K562 (cell line): Measurements from ENCODE around the gene CTXND1. TPM values are rescaled to one million over a fixed set of nuclear protein-coding genes. Genes with fewer than 3 reads are reported as not detected.

Experiments used
- ATAC-seq: fragments of 200-7000 bp; cut with Tn5 transposase; 3 replicates; pipeline ENCODE4 v1.9.1; 2020; ENCODE audit warnings: moderate library complexity
- BruUV-seq: library from RNA; stranded (reverse); fragments of 400-500 nt; replicated peaks from 2 replicates; lab custom pipeline; 2021; lab: Mats Ljungman, UMichigan
- CTCF ChIA-PET: fragments of 300-600 bp; formaldehyde crosslinking; extraction: SDS; loops from one replicate; lab custom pipeline; 2021; ENCODE audit warnings: low intra/inter-chr PET ratio; lab: Yijun Ruan, JAX
- POLR2A ChIA-PET: fragments of 300-600, 350-650 bp; sonication (Branson Sonifier 250); formaldehyde crosslinking; extraction: SDS; loops from one replicate; lab custom pipeline; 2021; ENCODE audit warnings: antibody characterized with exemption, inconsistent platforms; lab: Yijun Ruan, JAX
- DNase-seq, 4 experiments: peaks; one replicate each; pipeline versions ENCODE4 v3.0.0 to v3.0.0-alpha.2; 2011 to 2018; ENCODE audit warnings: low spot score in 3 of 4, mixed read lengths in 3 of 4; ENCODE audit errors: extremely low read depth in 1 of 4
- FAIRE-seq: peaks from 2 replicates; lab custom pipeline; 2011; peaks lifted over from hg19 to GRCh38; lab: Jason Lieb, UNC
- H2AFZ ChIP-seq: 2 replicates; pipeline ENCODE4 v1.6.0; 2011; ENCODE audit warnings: low read depth, low read length, control low read depth, inconsistent platforms
- H3K27ac ChIP-seq: fragments of 200-600 bp; 3 replicates; pipeline ENCODE4 v1.8.0; 2011; ENCODE audit warnings: low read depth, mild to moderate bottlenecking, control low read depth, inconsistent platforms, low read length, moderate library complexity, mixed read lengths; ENCODE audit errors: extremely low read depth
- H3K27me3 ChIP-seq, 2 experiments: fragments of 300-600 bp in 1 of 2; 2 replicates in 1 of 2; 3 replicates in 1 of 2; pipeline versions ENCODE4 v1.6.0 to v1.8.0; 2011; ENCODE audit warnings: inconsistent platforms in 2 of 2, low read length in 2 of 2, mild to moderate bottlenecking in 1 of 2, mixed read lengths in 1 of 2, moderate library complexity in 1 of 2; ENCODE audit not compliant: control insufficient read depth in 2 of 2, insufficient read depth in 2 of 2
- H3K36me3 ChIP-seq: fragments of 300-600 bp; 3 replicates; pipeline ENCODE4 v1.8.0; 2011; ENCODE audit warnings: mild to moderate bottlenecking, low read length, inconsistent platforms; ENCODE audit not compliant: control insufficient read depth, insufficient read depth
- H3K4me1 ChIP-seq, 2 experiments: fragments of 200-600 bp in 1 of 2; replicated peaks in 1 of 2; 2 replicates in 1 of 2; 3 replicates in 1 of 2; pipeline versions ENCODE4 v1.5.1 to v1.8.0; 2011; ENCODE audit warnings: inconsistent platforms in 2 of 2, low read length in 2 of 2, mild to moderate bottlenecking in 1 of 2, mixed read lengths in 1 of 2, moderate library complexity in 1 of 2; ENCODE audit not compliant: control insufficient read depth in 2 of 2, insufficient read depth in 2 of 2
- H3K4me2 ChIP-seq: 2 replicates; pipeline ENCODE4 v1.6.1; 2011; ENCODE audit warnings: low read length, control low read depth, inconsistent platforms, mixed read lengths; ENCODE audit not compliant: insufficient read depth
- H3K4me3 ChIP-seq: fragments of 200-600 bp; sonication (generic), shearing (Covaris generic); 2 replicates; pipeline ENCODE4 v1.5.1; 2016; ENCODE audit warnings: control low read depth, inconsistent platforms
- H3K79me2 ChIP-seq: fragments of 200-600 bp; 3 replicates; pipeline ENCODE4 v1.8.0; 2011; ENCODE audit warnings: low read length, inconsistent platforms; ENCODE audit not compliant: control insufficient read depth, insufficient read depth
- H3K9ac ChIP-seq, 2 experiments: 2 replicates each; pipeline versions ENCODE4 v1.6.0 to v1.6.1; 2011; ENCODE audit warnings: low read depth in 2 of 2, low read length in 2 of 2, control low read depth in 1 of 2, inconsistent platforms in 1 of 2, mild to moderate bottlenecking in 1 of 2, mixed read lengths in 1 of 2; ENCODE audit not compliant: insufficient read depth in 1 of 2
- H3K9me1 ChIP-seq: one replicate; pipeline ENCODE4 v1.6.0; 2011; ENCODE audit warnings: inconsistent platforms, mild to moderate bottlenecking, low read length, moderate library complexity; ENCODE audit not compliant: control insufficient read depth, insufficient read depth
- H3K9me3 ChIP-seq: replicated peaks from 2 replicates; pipeline ENCODE4 v1.5.1; 2011; ENCODE audit warnings: low read depth, low read length, inconsistent platforms; ENCODE audit not compliant: control insufficient read depth, insufficient read depth
- H4K20me1 ChIP-seq: replicated peaks from 2 replicates; pipeline ENCODE4 v1.6.1; 2011; ENCODE audit warnings: low read length, inconsistent platforms, mixed read lengths; ENCODE audit not compliant: control insufficient read depth, insufficient read depth
- BMI1 ChIP-seq: fragments of 150-350 bp; IDR thresholded peaks from 2 replicates; pipeline ENCODE4 v1.6.1; 2014; ENCODE audit warnings: low read length
- EHMT2 ChIP-seq: fragments of 450-650 bp; IDR thresholded peaks from 2 replicates; pipeline ENCODE4 v1.6.1; 2018; ENCODE audit warnings: antibody characterized with exemption
- ETV6 ChIP-seq, 3 experiments: fragments of 150-350 bp in 1 of 3; sonication (generic) in 1 of 3; formaldehyde crosslinking in 1 of 3; IDR thresholded peaks; 2 replicates each; pipeline versions ENCODE4 v1.6.1 to v1.8.0; 2014 to 2022; ENCODE audit warnings: borderline replicate concordance in 2 of 3, low read depth in 2 of 3, antibody characterized with exemption in 1 of 3, low read length in 1 of 3, mild to moderate bottlenecking in 1 of 3, missing genetic modification reagents in 1 of 3
- FUS ChIP-seq: fragments of 200-400 bp; formaldehyde crosslinking; optimal IDR thresholded peaks from 2 replicates; pipeline ENCODE3; 2017; ENCODE audit warnings: low read depth, low read length
- MTA1 ChIP-seq: fragments of 450-650 bp; IDR thresholded peaks from 2 replicates; pipeline ENCODE4 v1.6.1; 2017; ENCODE audit warnings: borderline replicate concordance
- NFYB ChIP-seq: IDR thresholded peaks from 2 replicates; pipeline ENCODE4 v1.6.1; 2011; ENCODE audit warnings: mild to moderate bottlenecking, moderate library complexity; ENCODE audit not compliant: insufficient read length; ENCODE audit errors: extremely low read depth
- SRSF1 ChIP-seq: fragments of 200-400 bp; formaldehyde crosslinking; IDR thresholded peaks from 2 replicates; pipeline ENCODE4 v1.6.1; 2017; ENCODE audit warnings: mild to moderate bottlenecking, low read depth, low read length, moderate library complexity
- TCF3 ChIP-seq: sonication (generic); formaldehyde crosslinking; IDR thresholded peaks from 2 replicates; pipeline ENCODE4 v1.4.0; 2020; ENCODE audit warnings: mild to moderate bottlenecking, missing genetic modification reagents
- TRIM28 ChIP-seq: fragments of 450-650 bp; IDR thresholded peaks from 2 replicates; pipeline ENCODE4 v1.6.1; 2017
- ZBED1 ChIP-seq: IDR thresholded peaks from 2 replicates; pipeline ENCODE4 v1.6.1; 2014
- ZBTB8A ChIP-seq: fragments of 450-650 bp; IDR thresholded peaks from 2 replicates; pipeline ENCODE4 v1.6.1; 2018; ENCODE audit warnings: mild to moderate bottlenecking, moderate library complexity; ENCODE audit not compliant: partially characterized antibody
- ZFP30 ChIP-seq: fragments of 250-450 bp; sonication (Bioruptor Pico); IDR thresholded peaks from 2 replicates; pipeline ENCODE4 v1.8.0; 2022; ENCODE audit warnings: moderate library complexity, mild to moderate bottlenecking, inconsistent platforms, borderline replicate concordance
- ZNF551 ChIP-seq: fragments of 250-450 bp; sonication (Bioruptor Pico); IDR thresholded peaks from 2 replicates; pipeline ENCODE4 v1.5.0; 2021; ENCODE audit warnings: mild to moderate bottlenecking, moderate library complexity
- ZNF644 ChIP-seq: fragments of 200-800 bp; sonication (Bioruptor generic); IDR thresholded peaks from 2 replicates; pipeline ENCODE4 v1.6.1; 2016; ENCODE audit warnings: low read depth, missing genetic modification characterization, missing compliant biosample characterization
- WGBS: fragments of 100-300 bp; shearing (Covaris generic); methylation state at CpG from one replicate; pipeline ENCODE4 v1.1.6; 2016; ENCODE audit warnings: low coverage, mixed read lengths; ENCODE audit not compliant: insufficient coverage; ENCODE audit errors: missing lambda C conversion rate; 5-methylcytosine and 5-hydroxymethylcytosine counted together
- in situ Hi-C: fragments of 300-500 bp; cut with MboI; formaldehyde crosslinking; loops from 4 replicates; pipeline ENCODE4 v1.15.0; 2018; ENCODE audit warnings: inconsistent platforms, mixed read lengths
- intact Hi-C: fragments of 100-400 bp; cut with micrococcal nuclease; formaldehyde crosslinking; loops from 2 replicates; pipeline ENCODE4 v1.14.2; 2022
- polyA plus RNA-seq, 8 experiments: library from polyadenylated mRNA; depleted of rRNA in 4 of 8; stranded (reverse) in 5 of 8; unstranded in 3 of 8; fragments of >200 nt; fragmentation: Nextera tagmentation in 2 of 8; fragmentation: Illumina TruSeq in 1 of 8; extraction: Ambion mirVana in 2 of 8; extraction: Trizol in 1 of 8; gene quantifications; 2 replicates each; pipeline versions ENCODE4 v1.2.1 to v1.2.3, GENCODE V29; 2011 to 2014; ENCODE audit warnings: inconsistent platforms in 1 of 8, missing spikeins in 1 of 8
- total RNA-seq, 7 experiments: library from RNA; depleted of rRNA in 6 of 7; stranded (reverse); fragments of >200 nt in 6 of 7; fragmentation: Illumina TruSeq in 2 of 7; extraction: Trizol in 2 of 7; gene quantifications; 2 replicates each; pipeline versions ENCODE4 v1.2.1 to v1.2.3, GENCODE V29; 2011 to 2021; ENCODE audit warnings: low replicate concordance in 1 of 7
- TF ChIP-seq, protein P1 (sequence below): fragments of 450-650 bp; conservative IDR thresholded peaks from 2 replicates; pipeline ENCODE4 v1.6.1; 2016; ENCODE audit warnings: missing genetic modification characterization, low read depth, mild to moderate bottlenecking, control low read depth, missing compliant biosample characterization
- TF ChIP-seq, protein P2 (sequence below): fragments of 250-450 bp; sonication (Bioruptor Pico); IDR thresholded peaks from 2 replicates; pipeline ENCODE4 v1.5.1; 2021; ENCODE audit warnings: mild to moderate bottlenecking
- TF ChIP-seq, protein P3 (sequence below): fragments of 450-650 bp; formaldehyde crosslinking; IDR thresholded peaks from 2 replicates; pipeline ENCODE4 v1.4.0; 2022; ENCODE audit warnings: missing genetic modification characterization

Gene CTXND1
- total and polyA plus RNA-seq, 9 of the 15 experiments (the other 6 are each of a cell fraction or from before 2014, with no cell fraction given), result 0.04 TPM; not detected in 7

DNA sequence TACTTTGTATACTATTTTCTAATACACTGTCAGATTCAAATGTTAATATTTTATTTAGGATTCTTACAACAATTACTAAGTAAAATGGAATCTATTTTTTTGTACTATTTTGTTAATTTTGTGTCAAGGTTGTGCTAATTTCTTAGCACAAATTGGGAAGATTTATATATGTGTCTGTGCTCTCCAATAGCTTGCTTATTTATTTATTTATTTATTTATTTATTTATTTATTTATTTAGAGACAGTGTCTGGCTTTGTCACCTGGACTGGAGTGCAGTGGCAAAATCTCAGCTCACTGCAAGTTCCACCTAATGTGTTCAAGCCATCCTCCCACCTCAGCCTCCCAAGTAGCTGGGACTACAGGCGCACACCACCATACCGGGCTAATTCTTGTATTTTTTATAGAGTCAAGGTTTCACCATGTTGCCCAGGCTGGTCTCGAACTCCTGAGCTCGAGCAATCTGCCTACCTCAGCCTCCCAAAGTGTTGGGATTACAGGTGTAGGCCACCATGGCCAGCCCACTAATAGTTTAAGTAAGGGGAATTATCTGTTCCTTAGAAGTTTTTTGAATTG, 34.6 kb downstream of the CTXND1 start (continued):
- TF ChIP-seq, protein P1, sequence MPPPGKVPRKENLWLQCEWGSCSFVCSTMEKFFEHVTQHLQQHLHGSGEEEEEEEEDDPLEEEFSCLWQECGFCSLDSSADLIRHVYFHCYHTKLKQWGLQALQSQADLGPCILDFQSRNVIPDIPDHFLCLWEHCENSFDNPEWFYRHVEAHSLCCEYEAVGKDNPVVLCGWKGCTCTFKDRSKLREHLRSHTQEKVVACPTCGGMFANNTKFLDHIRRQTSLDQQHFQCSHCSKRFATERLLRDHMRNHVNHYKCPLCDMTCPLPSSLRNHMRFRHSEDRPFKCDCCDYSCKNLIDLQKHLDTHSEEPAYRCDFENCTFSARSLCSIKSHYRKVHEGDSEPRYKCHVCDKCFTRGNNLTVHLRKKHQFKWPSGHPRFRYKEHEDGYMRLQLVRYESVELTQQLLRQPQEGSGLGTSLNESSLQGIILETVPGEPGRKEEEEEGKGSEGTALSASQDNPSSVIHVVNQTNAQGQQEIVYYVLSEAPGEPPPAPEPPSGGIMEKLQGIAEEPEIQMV, result no peak
- TF ChIP-seq, protein P2, sequence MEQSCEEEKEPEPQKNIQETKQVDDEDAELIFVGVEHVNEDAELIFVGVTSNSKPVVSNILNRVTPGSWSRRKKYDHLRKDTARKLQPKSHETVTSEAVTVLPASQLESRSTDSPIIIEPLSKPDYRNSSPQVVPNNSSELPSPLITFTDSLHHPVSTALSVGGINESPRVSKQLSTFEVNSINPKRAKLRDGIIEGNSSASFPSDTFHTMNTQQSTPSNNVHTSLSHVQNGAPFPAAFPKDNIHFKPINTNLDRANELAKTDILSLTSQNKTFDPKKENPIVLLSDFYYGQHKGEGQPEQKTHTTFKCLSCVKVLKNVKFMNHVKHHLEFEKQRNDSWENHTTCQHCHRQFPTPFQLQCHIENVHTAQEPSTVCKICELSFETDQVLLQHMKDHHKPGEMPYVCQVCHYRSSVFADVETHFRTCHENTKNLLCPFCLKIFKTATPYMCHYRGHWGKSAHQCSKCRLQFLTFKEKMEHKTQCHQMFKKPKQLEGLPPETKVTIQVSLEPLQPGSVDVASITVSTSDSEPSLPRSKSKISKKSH (CRISPR knock-in tag), result no peak
- TF ChIP-seq ZFP30 (CRISPR knock-in tag) (no peak), MTA1 (no peak)

DNA sequence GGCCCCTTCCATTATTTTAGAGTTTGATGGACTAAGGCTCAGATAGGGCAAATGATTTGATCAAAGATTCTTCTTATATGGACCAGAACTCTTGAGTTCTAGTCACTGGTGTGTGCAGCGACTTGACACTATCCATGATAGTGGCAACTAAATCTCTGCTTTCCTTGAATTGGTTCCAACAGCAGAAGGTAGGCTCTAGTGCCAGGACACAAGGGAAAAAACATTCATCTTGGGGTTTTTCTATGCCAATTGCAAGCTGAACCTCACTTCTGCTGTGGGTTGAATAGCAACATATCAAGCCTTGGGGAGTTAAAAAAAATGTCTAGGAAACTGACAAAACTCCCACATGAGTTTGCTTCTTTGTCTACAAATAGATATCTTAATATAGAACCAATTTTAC, 35.1 kb downstream of the CTXND1 start:
- Histone ChIP-seq H3K9ac (no peak overlapping the region), H4K20me1 (no peaks in the 10 kb centered on the region), H3K4me1 (no peaks in the 10 kb centered on the region), H2AFZ (no peak overlapping the region), H3K27me3 (peaks cover 0 to 8% of the 10 kb centered on the region in 2 experiments; a peak in 1 of 5 replicates), H3K9me3 (no peaks in the 10 kb centered on the region), H3K4me2 (no peak overlapping the region), H3K9me1 (no peaks in the 10 kb centered on the region), H3K27ac (no peak overlapping the region), H3K79me2 (no peaks in the 10 kb centered on the region), H3K4me3 (no peak overlapping the region), H3K36me3 (no peaks in the 10 kb centered on the region)
- in situ Hi-C loops (no loop called here), intact Hi-C loops (no loop called here)
- DNase-seq (no peak), FAIRE-seq (no peak), ATAC-seq (no peak)
- ChIA-PET CTCF (no interaction called here), POLR2A (interaction anchor here (0.8 kb wide), 1 partner anchor 9 kb away, joined by 3 read pairs; no protein-coding TSS in a partner anchor)
- 0% methylated on average over 1 of the region's 1 CpG for WGBS
- BruUV-seq, result no TSS peak
- no peak for TF ChIP-seq FUS
- TF ChIP-seq TCF3 (CRISPR knock-in tag), result no peak
- no peak for TF ChIP-seq TRIM28
- TF ChIP-seq ZNF644, result no peak
- no peak for TF ChIP-seq NFYB
- no peak for TF ChIP-seq ZBTB8A
- TF ChIP-seq, protein P3, sequence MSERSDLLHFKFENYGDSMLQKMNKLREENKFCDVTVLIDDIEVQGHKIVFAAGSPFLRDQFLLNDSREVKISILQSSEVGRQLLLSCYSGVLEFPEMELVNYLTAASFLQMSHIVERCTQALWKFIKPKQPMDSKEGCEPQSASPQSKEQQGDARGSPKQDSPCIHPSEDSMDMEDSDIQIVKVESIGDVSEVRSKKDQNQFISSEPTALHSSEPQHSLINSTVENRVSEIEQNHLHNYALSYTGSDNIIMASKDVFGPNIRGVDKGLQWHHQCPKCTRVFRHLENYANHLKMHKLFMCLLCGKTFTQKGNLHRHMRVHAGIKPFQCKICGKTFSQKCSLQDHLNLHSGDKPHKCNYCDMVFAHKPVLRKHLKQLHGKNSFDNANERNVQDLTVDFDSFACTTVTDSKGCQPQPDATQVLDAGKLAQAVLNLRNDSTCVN (CRISPR knock-in tag), result no peak
- no peak for TF ChIP-seq EHMT2
- no peak for TF ChIP-seq BMI1
- no peak for TF ChIP-seq ZNF551 (CRISPR knock-in tag)
- no peak for TF ChIP-seq ETV6 (IDR thresholded peaks at IDR 0.05; ENCODE audit: borderline replicate concordance in 1 of 2, low read depth in 2 of 2, low read length in 1 of 2)
- no peak for TF ChIP-seq ETV6 (CRISPR knock-in tag; IDR thresholded peaks at IDR 0.05; ENCODE audit: borderline replicate concordance)
- no peak for TF ChIP-seq ZBED1
- no peak for TF ChIP-seq SRSF1
